Measurements from ENCODE around the gene PODXL. TPM values are rescaled to one million over a fixed set of nuclear protein-coding genes. Genes with fewer than 3 reads are reported as not detected.

Gene PODXL
- total RNA-seq, 1 experiment from 2014 or later, result 44.2 TPM

- Histone ChIP-seq H3K79me2 (ENCODE audit: low read length) (peaks cover 94% of the 10 kb centered on the region), H3K4me3 (ENCODE audit: low read length) (no peak overlapping the region), H3K9me3 (ENCODE audit: low read length) (no peaks in the 10 kb centered on the region), H4K20me1 (ENCODE audit: low read length) (no peaks in the 10 kb centered on the region; the same call in 1 of the 2 replicates), H3K9me2 (replicated peaks; ENCODE audit: low read length) (no peaks in the 10 kb centered on the region), H3K4me2 (ENCODE audit: low read length) (no peak overlapping the region), H3F3A (ENCODE audit: low read length, unreplicated experiment) (no peaks in the 10 kb centered on the region), H3K27me3 (ENCODE audit: low read length) (no peaks in the 10 kb centered on the region), H3K36me3 (ENCODE audit: low read depth, low read length) (no peaks in the 10 kb centered on the region), H3K9ac (ENCODE audit: low read length) (no peak overlapping the region), H2AFZ (ENCODE audit: low read length) (no peak overlapping the region), H3K27ac (ENCODE audit: low read length) (no peak overlapping the region), H3K4me1 (ENCODE audit: insufficient read depth, low read length) (peaks cover 14% of the 10 kb centered on the region; the same call in 1 of the 2 replicates)
- ChIA-PET CTCF (no interaction called here), POLR2A (ENCODE audit: unreplicated experiment) (no interaction called here)
- TF ChIP-seq EZH2 (IDR thresholded peaks at IDR 0.05; ENCODE audit: low read length, unreplicated experiment) (no peak), CTCF (conservative IDR thresholded peaks at IDR 0.05; ENCODE audit: low read depth, low read length) (peak; percentile 54), EZH2phosphoT487 (IDR thresholded peaks at IDR 0.05; ENCODE audit: borderline replicate concordance, low read length) (no peak)
- DNase-seq, result peak; percentile 19
- peak; percentile 37 for ATAC-seq
- no TSS peak for BruUV-seq (replicated peaks)
- intact Hi-C loops (cut with micrococcal nuclease), result no loop called here
Observed at GRCh38 chr7:131544449-131545301, 11.8 kb downstream of the PODXL start.

GRCh38 chr7:131544021-131544420 is 12.4 kb downstream of the PODXL start:
- H3K36me3 ChIP-seq (ENCODE audit: low read depth, low read length), result no peaks in the 10 kb centered on the region
- no peaks in the 10 kb centered on the region; the same call in 1 of the 2 replicates for H4K20me1 ChIP-seq (ENCODE audit: low read length)
- H3K79me2 ChIP-seq (ENCODE audit: low read length), result peaks cover 93% of the 10 kb centered on the region
- no peak for TF ChIP-seq CTCF (conservative IDR thresholded peaks at IDR 0.05; ENCODE audit: low read depth, low read length)
- no peak for TF ChIP-seq EZH2phosphoT487 (IDR thresholded peaks at IDR 0.05; ENCODE audit: borderline replicate concordance, low read length)
- no peak for TF ChIP-seq EZH2 (IDR thresholded peaks at IDR 0.05; ENCODE audit: low read length, unreplicated experiment)
- H2AFZ ChIP-seq (ENCODE audit: low read length), result no peak overlapping the region
- H3K27me3 ChIP-seq (ENCODE audit: low read length), result no peaks in the 10 kb centered on the region
- H3K4me1 ChIP-seq (ENCODE audit: insufficient read depth, low read length), result peaks cover 20% of the 10 kb centered on the region
- H3K9ac ChIP-seq (ENCODE audit: low read length), result no peak overlapping the region
- DNase-seq (no peak), ATAC-seq (no peak)
- no peak overlapping the region for H3K4me3 ChIP-seq (ENCODE audit: low read length)
- no TSS peak for BruUV-seq (replicated peaks)
- ChIA-PET CTCF (no interaction called here), POLR2A (ENCODE audit: unreplicated experiment) (no interaction called here)
- no peaks in the 10 kb centered on the region for H3K9me2 ChIP-seq (replicated peaks; ENCODE audit: low read length)
- H3K27ac ChIP-seq (ENCODE audit: low read length), result no peak overlapping the region
- no peaks in the 10 kb centered on the region for H3F3A ChIP-seq (ENCODE audit: low read length, unreplicated experiment)
- H3K4me2 ChIP-seq (ENCODE audit: low read length), result no peak overlapping the region
- intact Hi-C loops (cut with micrococcal nuclease), result no loop called here
- H3K9me3 ChIP-seq (ENCODE audit: low read length), result no peaks in the 10 kb centered on the region

DNA sequence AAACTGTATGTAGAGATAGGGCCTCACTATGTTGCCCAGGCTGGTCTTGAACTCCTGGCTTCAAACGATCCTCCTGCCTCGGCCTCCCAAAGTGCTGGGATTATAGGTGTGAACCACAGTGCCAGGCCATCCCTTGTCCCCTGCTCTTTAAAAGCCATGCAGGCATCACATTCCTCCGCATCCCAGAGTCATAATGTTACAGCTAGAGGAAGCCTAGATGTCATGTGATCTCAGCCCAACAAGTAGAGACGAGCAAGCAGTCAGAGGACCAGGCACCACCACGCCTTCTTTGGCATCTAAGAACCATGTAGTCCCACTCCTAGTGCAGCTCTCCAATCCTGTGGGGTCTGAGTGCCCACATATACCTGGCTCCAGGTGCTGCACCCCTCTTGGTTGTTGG is 13.1 kb downstream of the PODXL start:
- CTCF ChIA-PET, result no interaction called here
- Histone ChIP-seq H3F3A (ENCODE audit: low read length, unreplicated experiment) (no peaks in the 10 kb centered on the region), H3K4me3 (ENCODE audit: low read length) (no peak overlapping the region), H3K9me3 (ENCODE audit: low read length) (no peaks in the 10 kb centered on the region), H4K20me1 (ENCODE audit: low read length) (no peaks in the 10 kb centered on the region; the same call in 1 of the 2 replicates), H3K4me1 (ENCODE audit: insufficient read depth, low read length) (peaks cover 27% of the 10 kb centered on the region), H3K79me2 (ENCODE audit: low read length) (peaks cover 87% of the 10 kb centered on the region), H3K36me3 (ENCODE audit: low read depth, low read length) (no peaks in the 10 kb centered on the region), H2AFZ (ENCODE audit: low read length) (no peak overlapping the region), H3K27me3 (ENCODE audit: low read length) (no peaks in the 10 kb centered on the region), H3K9ac (ENCODE audit: low read length) (no peak overlapping the region), H3K27ac (ENCODE audit: low read length) (no peak overlapping the region), H3K9me2 (replicated peaks; ENCODE audit: low read length) (no peaks in the 10 kb centered on the region), H3K4me2 (ENCODE audit: low read length) (no peak overlapping the region)
- intact Hi-C loops (cut with micrococcal nuclease), result no loop called here
- POLR2A ChIA-PET (ENCODE audit: unreplicated experiment), result no interaction called here
- TF ChIP-seq EZH2 (IDR thresholded peaks at IDR 0.05; ENCODE audit: low read length, unreplicated experiment) (no peak), CTCF (conservative IDR thresholded peaks at IDR 0.05; ENCODE audit: low read depth, low read length) (no peak), EZH2phosphoT487 (IDR thresholded peaks at IDR 0.05; ENCODE audit: borderline replicate concordance, low read length) (no peak)
- no TSS peak for BruUV-seq (replicated peaks)
- ATAC-seq, result no peak
- DNase-seq, result no peak
